ENCODE measurements around the gene RASGEF1C. TPM values are rescaled to one million over a fixed set of nuclear protein-coding genes. Genes with fewer than 3 reads are reported as not detected.

The RASGEF1C gene
- total RNA-seq, 2 donors from 2014 or later = 0.09 to 3.1 TPM

DNA sequence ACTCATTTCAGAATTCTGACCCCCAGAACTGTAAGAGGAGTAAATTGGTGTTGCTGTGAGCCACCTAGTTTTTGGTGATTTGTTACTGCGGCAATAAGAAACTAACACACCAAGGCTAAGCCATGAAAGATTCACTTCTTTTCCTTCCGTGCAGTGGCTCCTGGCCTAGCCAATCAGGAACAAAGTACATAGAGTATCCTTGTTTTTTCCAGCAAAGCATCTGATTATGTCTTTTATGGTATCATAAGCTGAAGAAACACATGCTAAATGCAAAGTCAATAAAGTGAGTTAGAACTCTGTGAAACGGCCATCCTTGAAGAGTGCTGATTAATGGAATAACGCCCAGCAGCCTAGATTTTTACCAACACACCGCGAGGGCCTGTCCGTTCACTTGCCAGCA lies 148.8 kb downstream of the RASGEF1C start:
- Histone ChIP-seq H3K9me3 (no peaks in the 10 kb centered on the region), H3K27ac (no peak overlapping the region), H3K4me3 (no peak overlapping the region), H3K27me3 (replicated peaks; ENCODE audit: insufficient read depth) (no peaks in the 10 kb centered on the region), H3K36me3 (no peaks in the 10 kb centered on the region), H3K4me1 (replicated peaks) (no peaks in the 10 kb centered on the region)
- TF ChIP-seq POLR2AphosphoS5 (IDR thresholded peaks at IDR 0.05) = no peak
- TF ChIP-seq, protein P1, sequence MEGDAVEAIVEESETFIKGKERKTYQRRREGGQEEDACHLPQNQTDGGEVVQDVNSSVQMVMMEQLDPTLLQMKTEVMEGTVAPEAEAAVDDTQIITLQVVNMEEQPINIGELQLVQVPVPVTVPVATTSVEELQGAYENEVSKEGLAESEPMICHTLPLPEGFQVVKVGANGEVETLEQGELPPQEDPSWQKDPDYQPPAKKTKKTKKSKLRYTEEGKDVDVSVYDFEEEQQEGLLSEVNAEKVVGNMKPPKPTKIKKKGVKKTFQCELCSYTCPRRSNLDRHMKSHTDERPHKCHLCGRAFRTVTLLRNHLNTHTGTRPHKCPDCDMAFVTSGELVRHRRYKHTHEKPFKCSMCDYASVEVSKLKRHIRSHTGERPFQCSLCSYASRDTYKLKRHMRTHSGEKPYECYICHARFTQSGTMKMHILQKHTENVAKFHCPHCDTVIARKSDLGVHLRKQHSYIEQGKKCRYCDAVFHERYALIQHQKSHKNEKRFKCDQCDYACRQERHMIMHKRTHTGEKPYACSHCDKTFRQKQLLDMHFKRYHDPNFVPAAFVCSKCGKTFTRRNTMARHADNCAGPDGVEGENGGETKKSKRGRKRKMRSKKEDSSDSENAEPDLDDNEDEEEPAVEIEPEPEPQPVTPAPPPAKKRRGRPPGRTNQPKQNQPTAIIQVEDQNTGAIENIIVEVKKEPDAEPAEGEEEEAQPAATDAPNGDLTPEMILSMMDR (IDR thresholded peaks at IDR 0.05) = no peak
- TF ChIP-seq POLR2A (IDR thresholded peaks at IDR 0.05) = no peak
- intact Hi-C loops (cut with DNase I) = no loop called here
- no peak for DNase-seq (ENCODE audit: low spot score)
- 87% methylated on average over 7 of the region's 7 CpGs for WGBS

DNA sequence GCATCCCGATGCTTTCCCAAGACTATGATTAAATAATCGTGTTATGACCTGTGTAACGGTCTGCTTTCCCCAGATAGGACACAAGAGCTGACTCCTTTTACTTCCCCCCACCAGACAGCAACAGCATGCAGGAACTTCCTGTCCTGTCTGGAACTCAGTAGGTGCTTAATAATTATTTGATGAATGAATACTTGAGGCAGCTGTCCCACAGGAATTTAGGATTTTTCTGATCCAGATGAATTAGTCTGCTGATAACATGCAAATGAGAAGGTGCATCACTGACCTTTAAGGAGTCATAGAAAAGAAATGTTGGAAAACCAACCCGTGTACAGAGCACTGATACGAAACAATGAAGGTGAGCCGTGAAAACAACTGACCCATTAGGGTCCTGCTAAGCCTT lies 149.7 kb downstream of the RASGEF1C start:
- H3K4me3 ChIP-seq = no peak overlapping the region
- intact Hi-C loops (cut with DNase I) = no loop called here
- no peaks in the 10 kb centered on the region for H3K36me3 ChIP-seq
- no peaks in the 10 kb centered on the region for H3K27me3 ChIP-seq (replicated peaks; ENCODE audit: insufficient read depth)
- TF ChIP-seq POLR2AphosphoS5 (IDR thresholded peaks at IDR 0.05) (no peak), POLR2A (IDR thresholded peaks at IDR 0.05) (no peak)
- TF ChIP-seq, protein P1 (IDR thresholded peaks at IDR 0.05) = no peak
- no peaks in the 10 kb centered on the region for H3K4me1 ChIP-seq (replicated peaks)
- DNase-seq (ENCODE audit: low spot score) = no peak
- WGBS = 87% methylated on average over 6 of the region's 6 CpGs
- no peak overlapping the region for H3K27ac ChIP-seq
- H3K9me3 ChIP-seq = no peaks in the 10 kb centered on the region

DNA sequence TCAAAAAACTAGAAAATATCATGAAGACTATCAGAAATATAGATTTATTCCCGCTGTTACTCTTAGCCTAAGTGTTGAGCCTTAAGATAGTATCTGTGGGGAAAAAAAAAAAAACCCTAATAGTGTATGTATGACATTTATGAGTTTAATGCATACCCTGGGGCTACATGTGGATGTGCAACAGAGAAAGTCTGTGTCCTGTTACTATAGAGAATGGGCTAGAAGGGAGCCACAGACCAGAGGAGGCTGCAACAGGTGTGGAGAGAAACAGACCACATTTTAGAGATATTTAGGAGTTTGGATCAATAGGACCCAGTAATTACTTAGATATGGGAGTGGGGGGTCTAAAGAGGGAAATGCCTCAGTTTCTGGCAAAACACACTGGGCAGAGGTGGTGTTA lies 152.9 kb downstream of the RASGEF1C start:
- intact Hi-C loops (cut with DNase I) = no loop called here
- H3K4me1 ChIP-seq (replicated peaks) = no peaks in the 10 kb centered on the region

DNA sequence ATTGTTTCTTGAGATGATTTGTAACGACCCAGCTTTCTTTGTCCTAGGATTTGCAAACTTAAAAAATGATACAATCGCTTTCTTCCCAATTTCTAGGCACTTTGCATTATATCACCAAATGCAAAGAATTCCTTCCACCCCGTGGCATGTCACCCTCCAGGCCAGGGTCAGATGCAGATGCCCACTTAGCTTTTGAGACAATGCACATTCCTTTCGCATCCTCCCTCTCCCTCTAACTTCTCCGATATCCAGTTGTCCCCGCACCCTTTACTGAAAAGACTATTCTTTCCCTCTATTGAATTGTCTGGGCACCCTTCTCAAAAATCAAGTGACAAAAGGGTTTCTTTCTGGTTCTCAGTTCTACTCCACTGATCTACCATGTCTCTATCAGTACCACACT lies 154.8 kb downstream of the RASGEF1C start:
- no peak for DNase-seq (ENCODE audit: low spot score)
- whole genome bisulfite sequencing = 78% methylated on average over 6 of the region's 6 CpGs
- H3K36me3 ChIP-seq = no peaks in the 10 kb centered on the region
- no peak overlapping the region for H3K27ac ChIP-seq
- no peaks in the 10 kb centered on the region for H3K27me3 ChIP-seq (replicated peaks; ENCODE audit: insufficient read depth)
- intact Hi-C loops (cut with DNase I) = no loop called here
- no peaks in the 10 kb centered on the region for H3K4me1 ChIP-seq (replicated peaks)
- TF ChIP-seq POLR2A (IDR thresholded peaks at IDR 0.05) = no peak
- TF ChIP-seq POLR2AphosphoS5 (IDR thresholded peaks at IDR 0.05) = no peak
- TF ChIP-seq, protein P1 (IDR thresholded peaks at IDR 0.05) = no peak
- H3K9me3 ChIP-seq = no peaks in the 10 kb centered on the region
- H3K4me3 ChIP-seq = no peak overlapping the region

More for the DNA sequence above, 152.9 kb downstream of the RASGEF1C start:
- H3K27me3 ChIP-seq (replicated peaks; ENCODE audit: insufficient read depth) = no peaks in the 10 kb centered on the region
- no peak overlapping the region for H3K4me3 ChIP-seq
- 96% methylated on average over 1 of the region's 1 CpG for WGBS
- no peak for TF ChIP-seq POLR2A (IDR thresholded peaks at IDR 0.05)
- TF ChIP-seq, protein P1 (IDR thresholded peaks at IDR 0.05) = no peak
- no peak for TF ChIP-seq POLR2AphosphoS5 (IDR thresholded peaks at IDR 0.05)
- no peaks in the 10 kb centered on the region for H3K36me3 ChIP-seq
- no peak overlapping the region for H3K27ac ChIP-seq
- H3K9me3 ChIP-seq = no peaks in the 10 kb centered on the region
- no peak for DNase-seq (ENCODE audit: low spot score)

DNA sequence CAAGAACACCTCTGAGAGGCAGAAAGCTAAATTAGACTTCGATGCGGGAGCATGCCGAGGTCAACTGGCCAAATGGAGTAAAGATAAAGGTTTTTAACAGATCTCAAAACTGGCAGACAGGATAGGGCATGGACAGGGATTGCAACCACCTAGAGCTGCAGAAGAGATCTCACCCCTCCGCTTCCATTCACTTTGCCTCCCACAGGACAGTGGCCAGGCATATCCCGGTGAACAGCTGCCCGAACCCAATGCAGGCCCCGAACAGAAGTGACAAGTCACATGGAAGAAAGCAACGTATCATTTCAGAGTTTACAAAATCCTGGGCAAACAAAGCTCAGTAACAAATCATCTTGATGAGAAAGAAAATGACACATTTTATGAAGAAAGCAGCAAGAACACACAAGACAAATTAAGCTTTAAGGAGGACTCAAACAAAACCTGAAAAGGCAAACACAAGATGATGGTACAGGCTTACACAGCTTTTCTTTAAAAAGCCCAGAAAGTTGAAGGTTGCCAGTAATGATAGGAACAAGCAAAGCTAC lies 155.9 kb downstream of the RASGEF1C start:
- DNase-seq (ENCODE audit: low spot score) = no peak
- Histone ChIP-seq H3K4me3 (no peak overlapping the region), H3K9me3 (no peaks in the 10 kb centered on the region), H3K27me3 (replicated peaks; ENCODE audit: insufficient read depth) (no peaks in the 10 kb centered on the region), H3K4me1 (replicated peaks) (no peaks in the 10 kb centered on the region), H3K36me3 (no peaks in the 10 kb centered on the region), H3K27ac (no peak overlapping the region)
- intact Hi-C loops (cut with DNase I) = no loop called here
- TF ChIP-seq POLR2AphosphoS5 (IDR thresholded peaks at IDR 0.05) = no peak
- TF ChIP-seq POLR2A (IDR thresholded peaks at IDR 0.05) = no peak
- TF ChIP-seq, protein P1 (IDR thresholded peaks at IDR 0.05) = no peak
- WGBS = 52% methylated on average over 8 of the region's 8 CpGs

All from prostate gland (tissue), 2 donors.